Medulla oblongata (tissue), 1 donor: ENCODE results near the gene UBE2D1.

Experiments
- DNase-seq: peaks from one replicate; pipeline ENCODE4 v3.0.0-alpha.2; 2015; ENCODE audit errors: extremely low spot score

Gene UBE2D1

DNA sequence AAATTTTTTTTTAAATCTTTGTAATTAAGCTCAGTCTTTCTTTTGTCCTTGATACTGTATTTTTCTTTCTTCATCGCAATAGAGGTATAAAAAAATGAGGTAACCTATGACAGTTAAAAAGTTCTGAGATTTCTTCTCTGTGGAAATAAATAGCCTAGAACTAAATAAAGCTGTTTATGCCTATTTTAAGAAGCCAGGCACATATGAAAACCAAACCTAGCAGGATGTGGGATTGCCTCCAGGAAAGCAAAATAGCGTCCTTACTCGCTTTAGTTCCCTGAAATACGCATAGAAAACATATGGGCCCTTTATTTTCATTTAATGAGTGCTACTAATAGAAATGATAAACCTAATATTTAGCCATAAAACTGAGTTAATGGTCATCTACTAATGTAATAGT is 6.6 kb downstream of the UBE2D1 start:
- DNase-seq = no peak

DNA sequence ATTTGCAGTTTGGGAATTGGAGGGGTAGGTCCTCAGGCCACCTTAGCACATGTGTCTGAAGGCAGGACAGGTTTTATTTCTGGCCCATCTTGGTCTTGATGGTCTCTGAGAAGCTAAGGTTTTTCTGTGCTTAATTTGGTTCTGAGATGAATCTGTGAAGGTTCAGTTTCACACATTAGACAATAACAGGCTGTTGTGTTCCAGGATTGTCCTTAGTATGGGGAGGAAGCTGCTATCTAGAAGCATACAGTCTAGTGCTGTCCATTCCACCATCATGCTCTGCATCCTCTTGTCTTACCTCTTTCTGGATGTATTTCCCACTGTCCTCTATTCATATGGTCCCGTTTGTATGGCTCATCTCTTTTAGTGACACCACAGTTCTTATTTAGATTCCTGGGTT is 7.1 kb downstream of the UBE2D1 start:
- no peak for DNase-seq

DNA sequence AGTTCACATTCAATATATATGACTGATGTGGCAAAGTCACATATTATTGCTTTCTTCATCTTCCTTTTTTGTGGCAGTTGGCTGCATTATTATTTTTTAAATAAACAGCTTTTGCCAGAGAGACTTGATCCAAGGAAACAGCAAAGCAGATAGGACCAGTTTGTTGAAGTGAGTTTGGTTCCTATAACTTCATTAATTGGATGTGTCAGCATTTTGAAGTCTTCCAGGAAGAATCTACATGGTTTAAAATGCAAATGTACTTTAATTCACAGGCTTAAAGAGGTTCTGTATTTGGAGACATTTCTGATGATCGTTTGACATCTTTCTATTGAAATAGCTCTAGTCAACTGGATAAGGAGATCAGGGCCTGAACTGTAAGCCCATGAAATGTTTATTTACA is 13.2 kb downstream of the UBE2D1 start:
- no peak for DNase-seq

DNA sequence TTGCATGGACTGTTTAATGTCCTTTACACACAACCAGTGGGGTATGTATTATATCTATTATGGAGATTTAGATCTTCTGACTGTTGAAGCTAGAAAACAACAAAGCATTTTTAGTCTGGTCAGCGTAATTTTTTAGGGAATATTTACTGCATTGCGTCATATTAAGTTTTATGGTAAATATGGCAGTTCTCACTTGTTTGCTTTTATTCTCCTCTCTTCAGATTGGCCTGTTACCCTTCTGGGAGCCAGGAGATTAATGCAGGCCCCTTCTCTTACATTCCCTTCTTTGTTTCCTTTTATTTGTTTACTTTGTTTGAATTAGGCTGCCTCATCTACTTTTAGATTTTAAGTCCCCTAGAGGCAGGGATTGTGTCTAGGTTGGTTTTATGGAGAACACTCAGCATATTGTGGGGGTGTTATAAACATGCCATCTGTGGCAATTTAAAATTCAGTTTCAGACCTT is 13.8 kb downstream of the UBE2D1 start:
- no peak for DNase-seq

DNA sequence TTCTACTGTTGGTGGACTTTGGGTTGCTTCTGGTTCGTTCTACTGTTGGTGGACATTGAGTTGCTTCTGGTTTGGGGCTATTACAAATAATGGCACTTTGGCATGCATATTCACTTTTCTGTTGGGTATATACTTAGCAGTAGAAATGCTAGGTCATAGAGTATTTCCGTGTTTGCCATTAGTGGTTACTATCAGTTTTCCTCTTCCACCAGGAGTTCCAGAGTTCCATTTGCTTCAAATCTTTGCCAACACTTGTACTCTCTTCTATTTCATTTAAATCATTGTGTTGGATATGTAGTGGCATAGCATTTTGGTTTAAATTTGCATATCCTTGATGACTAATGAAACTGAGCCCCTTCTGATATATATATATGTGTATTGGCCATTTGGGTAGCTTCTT is 15.2 kb downstream of the UBE2D1 start:
- no peak for DNase-seq

DNA sequence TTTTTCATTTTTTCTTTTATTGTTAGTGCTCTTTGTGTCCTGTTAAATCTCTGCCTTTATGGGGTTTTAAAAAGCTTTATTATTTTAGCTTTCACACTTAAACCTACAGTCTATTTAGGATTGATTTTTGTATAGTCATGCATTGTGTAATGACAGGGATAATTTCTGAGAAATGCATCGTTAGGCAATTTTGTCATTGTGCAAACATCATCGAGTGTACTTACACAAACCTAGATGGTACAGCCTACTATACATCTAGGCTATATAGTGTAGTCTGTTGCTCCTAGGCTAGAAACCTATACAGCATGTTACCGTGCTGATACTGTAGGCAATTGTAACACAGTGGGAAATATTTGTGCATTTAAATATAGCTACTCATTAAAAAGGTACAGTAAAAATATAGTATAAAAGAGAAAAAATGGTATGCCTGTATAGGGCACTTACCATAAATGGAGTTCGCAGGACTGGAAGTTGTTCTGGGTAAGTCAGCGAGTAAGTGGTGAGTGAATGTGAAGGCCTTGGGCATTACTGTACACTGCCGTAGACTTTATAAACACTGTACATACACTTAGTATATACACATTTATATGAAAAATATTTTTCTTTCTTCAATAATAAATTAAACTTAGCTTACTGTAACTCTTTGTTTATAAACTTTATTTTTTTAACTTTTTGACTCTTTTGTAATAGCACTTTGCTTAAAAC is 16.0 kb downstream of the UBE2D1 start:
- DNase-seq = no peak

DNA sequence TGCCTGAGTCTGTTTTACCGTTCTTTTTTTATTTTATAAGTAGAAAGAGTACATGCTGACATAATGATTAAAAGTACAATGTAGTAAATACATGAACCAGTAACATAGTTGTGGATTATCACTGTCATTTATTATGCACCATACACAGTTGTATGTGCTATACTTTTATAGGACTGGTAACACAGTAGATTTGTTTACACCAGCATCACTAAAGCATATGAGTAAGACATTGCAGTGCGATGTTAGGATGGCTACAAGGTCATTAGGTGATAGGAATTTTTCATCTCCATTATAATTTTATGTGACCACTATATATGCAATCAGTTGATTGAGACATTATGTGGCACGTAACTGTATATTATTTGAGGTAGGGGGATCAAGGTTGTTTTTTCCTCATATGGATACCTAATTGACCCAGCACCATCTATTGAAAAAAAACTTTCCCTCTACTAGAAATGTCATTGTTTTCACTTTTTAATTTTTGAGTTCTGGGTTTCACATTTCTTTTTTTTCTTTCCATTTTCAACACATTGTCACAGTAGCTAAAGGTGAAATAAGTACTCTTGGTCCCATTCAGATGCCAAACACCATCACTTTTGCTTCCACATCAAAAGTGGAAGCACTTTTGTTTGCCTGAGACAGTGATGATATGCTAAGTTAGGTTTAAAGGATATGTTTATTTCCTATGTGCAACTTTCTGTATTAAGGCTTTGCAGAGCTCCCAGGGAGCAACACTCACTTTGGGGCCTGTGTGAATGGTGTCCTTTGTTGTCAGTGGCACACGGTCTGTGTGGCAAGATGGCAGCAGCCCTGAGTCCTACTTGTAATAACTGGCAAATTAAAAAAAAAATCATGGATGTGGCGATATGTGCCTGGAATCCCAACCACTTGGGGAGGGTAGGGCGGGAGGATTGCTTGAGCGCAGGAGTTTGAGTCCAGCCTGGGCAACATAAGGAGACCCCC is 17.1 kb downstream of the UBE2D1 start:
- DNase-seq = peak; percentile 55

DNA sequence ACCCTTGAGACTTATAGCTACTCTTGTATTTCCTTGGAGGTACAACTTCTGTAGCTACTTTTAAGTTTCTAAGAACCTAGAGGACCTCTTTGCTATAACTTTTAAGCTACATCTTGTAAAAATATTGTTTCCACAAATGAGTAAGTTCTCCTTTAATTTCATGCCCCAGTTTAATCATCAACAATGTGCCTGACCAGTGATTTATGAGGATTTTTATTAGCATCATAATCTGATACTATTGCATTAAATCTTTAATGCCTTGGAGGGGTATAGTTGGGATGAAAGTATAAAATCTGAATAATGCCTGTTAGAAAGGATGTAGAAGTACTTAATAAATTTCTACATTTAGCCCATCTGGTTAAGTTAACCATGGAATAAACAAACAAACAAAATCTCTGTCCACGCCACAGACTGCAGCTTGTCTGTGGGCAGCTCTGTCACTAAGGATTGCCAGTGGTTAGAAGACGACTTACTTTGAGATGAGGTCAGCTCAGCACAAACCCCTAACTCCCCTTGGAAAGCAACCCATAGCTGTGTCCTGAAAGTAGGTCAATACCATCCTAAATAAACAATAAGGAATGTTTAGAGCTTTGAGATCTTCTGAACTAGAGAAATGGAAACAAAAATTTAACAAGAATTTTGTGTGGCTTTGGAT is 18.3 kb downstream of the UBE2D1 start:
- DNase-seq = no peak

DNA sequence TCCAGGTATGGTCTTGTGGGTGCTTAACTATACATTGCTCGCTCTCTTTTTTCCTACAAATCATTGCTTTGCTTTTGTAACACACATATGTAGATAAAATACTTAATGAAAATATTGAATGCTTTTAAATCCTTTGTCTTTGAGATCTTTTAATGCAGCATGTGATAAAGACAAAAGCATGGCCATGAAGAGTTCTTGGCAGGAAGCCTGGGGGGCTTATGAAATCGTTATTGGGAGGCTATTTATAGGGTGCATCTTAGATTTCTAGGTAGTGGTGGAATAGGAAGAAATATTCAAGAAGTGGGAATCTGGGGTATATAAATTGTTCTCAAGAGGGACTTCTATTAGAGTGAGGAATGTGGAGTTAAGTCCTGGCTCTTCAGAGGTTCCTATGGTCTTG is 21.9 kb downstream of the UBE2D1 start:
- DNase-seq = no peak

DNA sequence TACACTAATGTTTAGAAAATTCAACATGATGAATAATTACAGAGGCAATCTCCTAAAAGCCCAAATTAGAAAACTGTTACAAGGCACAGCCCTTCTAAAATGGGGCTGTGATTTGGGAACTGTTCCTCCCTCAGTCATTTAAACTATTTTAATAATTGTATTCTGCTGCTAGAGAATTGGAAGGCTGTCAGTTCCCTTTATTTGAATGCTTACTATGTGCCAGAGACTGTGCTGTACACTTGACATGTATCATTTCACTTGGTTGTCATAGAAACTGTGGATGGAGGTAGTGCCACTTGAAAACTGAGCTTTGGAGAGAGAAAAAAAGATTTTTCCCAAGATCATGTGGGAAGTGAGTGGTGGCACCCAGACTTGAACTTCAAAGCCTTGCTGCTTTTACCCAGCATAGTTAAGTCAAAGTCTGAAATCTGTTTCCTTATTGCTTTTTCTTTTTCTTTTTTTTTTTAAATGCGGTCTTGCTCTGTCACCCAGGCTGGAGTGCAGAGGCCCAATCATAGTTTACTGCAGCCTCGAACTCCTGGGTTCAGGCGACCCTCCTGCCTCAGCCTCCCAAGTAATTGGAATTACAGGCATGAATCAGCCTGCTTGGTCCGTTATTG is 23.6 kb downstream of the UBE2D1 start:
- no peak for DNase-seq

DNA sequence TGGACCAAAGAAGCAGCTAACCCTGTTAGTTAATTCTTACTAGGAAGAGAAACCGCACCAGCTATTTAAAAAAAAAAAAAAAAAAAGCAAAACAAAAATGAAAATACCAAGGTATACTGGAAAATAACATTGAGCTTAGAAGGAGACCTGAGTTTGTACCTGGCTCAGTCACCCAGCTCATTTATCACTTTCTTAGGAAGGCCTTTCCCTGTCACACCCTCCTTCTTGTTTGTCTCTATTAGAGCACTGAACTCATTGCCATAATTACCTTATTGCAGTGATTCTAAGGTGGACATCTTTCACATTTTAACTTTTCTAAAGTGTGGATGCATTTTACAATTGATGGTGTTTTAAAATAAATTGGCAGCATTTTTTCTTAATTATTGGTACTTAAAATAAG is 24.1 kb downstream of the UBE2D1 start:
- no peak for DNase-seq

DNA sequence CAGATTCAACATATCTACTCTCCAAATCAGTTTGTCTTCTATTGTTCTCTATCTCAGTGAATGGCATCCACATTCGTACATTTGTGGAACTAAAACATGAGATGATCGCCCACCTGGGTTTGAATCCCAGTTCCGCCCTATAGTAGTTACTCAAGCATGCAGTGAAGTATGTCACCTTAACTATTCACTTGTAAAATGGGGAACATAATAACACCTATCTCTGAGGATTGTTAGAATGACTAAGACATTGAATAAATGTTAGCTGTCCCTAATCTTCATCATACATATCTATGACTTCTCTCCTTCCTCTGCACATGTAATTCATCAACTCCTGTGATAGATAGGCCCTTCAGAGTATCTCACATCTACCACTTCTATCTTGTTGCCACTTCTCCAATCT is 24.7 kb downstream of the UBE2D1 start:
- DNase-seq = no peak

DNA sequence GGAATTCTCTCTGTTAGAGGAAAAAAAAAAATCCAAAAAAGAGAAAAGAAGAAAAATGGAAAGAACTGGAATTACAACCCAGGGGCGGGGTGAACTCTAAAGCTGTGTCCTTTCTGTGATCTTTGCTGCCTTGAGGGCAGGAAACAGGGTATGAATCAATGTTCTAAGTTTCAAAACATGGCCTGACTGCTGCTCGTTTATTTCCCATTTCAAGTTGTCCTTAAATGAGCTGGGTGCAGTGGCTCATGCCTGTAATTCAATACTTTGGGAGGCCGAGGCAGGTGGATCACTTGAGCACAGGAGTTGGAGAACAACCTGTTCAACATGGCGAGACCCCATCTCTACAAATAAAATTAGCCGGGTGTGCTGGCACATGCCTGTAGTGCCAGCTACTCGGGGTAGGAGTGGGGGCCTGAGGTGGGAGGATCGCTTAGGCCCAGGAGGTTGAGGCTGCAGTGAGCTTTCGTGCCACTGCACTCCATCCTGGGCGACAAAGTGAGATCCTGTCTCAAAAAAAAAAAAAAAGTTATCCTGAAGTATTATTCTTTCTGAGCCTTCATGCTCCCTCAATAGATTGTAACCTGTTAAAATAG is 25.7 kb downstream of the UBE2D1 start:
- DNase-seq = no peak

DNA sequence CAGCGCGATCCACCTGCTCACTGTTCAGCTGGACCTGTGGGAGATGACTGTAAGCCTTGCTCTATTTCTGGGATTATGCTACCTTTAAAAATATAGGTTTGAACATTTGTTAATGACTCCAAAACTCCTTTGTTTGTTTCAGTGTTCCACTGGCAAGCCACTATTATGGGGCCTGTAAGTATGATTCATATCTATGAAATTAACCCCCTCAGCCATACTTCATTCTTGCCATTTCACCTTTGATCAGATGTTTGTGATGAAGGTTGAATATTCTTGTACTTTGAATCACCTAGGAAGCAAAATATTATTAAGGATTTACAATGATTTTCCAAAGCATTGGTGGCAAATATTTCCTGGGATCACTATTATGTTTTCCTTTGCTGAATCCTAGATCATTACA is 26.5 kb downstream of the UBE2D1 start:
- no peak for DNase-seq

DNA sequence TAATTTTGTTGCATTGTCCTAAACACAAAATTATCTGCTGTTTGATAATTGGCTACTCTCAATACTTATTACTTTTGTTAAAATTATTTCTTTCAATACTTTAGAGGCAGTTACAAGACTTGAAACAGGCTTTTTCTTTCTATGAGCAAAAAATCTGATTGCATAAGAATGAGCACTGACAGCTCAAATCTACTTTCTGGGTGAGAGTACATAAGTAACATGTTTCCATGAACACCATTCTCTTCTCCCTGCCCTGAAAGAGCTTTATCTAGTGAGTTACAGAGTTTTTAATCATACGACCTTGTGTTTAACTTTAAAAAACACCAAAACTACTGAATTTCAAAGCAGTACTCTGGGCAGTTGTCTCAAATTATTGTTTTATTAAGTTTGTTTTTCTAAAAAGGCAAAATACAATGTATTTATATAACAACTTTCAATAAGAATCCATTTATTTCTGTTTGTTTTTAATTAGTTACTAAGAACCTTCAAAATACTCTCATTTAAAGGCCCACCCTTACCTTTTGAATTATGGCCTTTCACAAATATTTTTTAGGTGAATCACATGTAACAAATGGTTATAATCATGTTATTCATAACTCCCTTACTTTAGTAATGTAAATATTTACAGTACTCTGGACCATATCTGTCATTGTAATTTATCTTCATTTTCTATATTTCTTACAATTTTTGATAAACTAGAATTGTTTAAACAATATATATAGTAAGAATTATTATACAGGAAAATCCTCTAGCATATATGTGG is 27.4 kb downstream of the UBE2D1 start:
- DNase-seq = no peak

DNA sequence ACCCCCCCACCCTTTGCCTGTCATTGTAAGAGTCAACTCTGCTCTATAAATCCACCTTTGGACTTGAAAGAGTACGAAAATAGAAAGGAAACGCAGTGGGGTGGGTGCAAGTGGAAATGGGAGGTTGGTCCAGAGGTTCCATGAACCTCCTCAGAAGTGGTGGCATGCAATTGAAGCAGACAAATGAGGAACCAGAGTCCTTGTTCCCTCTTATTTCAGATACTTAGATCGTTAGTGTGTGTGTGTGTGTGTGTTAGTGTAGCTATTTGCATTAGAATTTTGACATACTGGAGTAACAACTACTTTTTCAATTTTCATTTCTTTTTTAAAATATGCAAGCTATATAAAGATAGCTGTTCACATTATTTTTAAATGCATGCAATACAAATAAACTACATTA is 32.3 kb downstream of the UBE2D1 start:
- no peak for DNase-seq

DNA sequence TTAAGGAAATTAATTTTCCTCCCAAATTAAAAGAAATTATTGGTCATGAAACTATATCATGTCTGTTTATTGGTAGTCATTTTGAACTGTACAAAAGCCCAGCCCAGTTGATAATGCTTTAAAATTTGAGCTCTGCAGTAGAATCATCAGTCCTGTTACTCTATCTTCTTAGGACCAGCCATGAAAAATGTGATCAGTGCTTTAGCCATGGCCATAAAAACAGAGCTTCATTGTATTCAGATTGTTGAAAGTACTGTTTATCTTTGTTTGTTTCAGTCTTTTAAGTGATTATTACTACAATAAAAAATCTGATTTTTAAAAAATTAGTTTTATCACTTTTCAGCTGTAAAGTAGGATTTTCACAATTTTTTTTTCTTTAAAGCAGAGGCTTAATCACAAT is 36.7 kb downstream of the UBE2D1 start:
- peak; percentile 52 for DNase-seq

DNA sequence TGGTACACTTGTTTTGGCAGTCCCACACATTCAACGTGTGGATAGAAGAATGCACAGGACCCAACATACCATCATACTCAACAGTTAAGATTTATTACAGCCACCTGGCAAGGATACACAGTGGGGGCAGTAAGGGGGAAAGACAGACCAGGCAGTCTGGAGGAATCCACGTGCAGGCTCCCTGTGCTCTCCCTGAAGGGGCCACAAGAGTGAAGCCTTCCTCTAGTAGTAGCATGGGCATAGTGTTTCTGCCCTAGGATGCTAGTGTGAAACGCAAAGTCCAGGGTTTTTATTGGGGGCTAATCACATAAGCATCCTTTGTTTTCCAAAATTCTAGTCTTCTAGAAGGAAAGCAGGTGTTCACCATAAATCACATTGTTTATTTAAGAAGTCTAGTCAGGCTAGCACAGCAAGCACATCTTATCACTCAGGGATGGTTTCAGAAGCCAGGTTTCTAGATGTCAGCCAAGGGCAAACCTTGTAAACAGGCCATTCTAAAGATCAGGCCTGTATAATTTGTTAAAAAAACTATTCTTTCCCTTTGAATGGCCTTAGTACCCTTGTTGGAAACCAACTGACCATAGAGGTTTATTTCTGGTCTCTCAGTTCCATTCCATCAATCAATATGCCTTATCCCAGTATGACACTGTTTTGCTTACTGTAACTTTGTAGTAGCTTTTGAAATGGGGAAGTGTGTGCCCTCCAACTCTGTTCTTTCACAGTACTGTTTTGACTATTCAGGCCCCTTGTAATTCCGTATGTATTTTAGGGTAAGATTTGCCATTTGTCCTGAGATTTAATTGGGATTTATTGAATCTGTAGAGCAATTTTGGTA is 38.0 kb downstream of the UBE2D1 start:
- DNase-seq = no peak

DNA sequence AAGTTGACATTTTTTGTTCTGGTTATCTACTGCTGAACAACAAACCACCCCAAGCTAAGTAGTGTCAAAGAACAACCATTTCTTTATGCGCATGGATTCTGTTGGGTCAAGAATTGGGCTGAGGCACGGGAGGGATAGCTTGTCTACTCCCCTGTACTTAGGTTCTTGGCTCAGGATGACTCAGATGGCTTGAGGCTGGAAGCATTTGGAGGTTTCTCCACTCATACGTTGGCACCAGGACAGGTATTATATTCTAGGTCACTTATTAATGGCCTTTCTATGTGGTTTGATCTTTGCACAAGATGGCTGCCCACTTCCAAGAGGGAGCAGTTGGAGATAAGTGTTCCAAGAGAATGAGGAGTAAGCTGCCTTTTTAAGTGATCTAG is 38.6 kb downstream of the UBE2D1 start:
- DNase-seq = no peak

DNA sequence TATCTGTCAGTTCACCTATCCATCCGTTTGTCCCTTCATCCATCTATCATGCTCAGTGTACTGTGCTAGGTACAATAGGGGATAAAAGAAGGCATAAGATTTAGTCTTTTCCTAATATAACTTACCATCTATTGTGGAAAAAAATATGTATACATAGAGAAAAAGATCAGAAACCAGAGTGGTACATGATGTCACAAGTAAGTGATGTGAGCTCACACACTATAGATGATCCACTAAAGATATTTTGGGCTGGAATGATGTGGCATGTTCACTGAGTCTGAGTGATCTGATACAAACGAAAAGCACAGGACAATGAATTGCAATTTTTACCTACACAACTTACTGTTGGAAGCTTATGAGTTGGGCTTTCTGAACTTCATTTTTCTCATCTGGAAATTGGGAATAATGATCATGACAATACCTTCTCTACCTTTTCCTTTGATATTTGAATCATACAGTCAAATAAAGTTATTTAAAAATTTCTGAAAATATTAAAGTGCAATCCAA is 47.7 kb downstream of the UBE2D1 start:
- DNase-seq = no peak
